Measurements from ENCODE around the gene TERT.

The TERT gene

DNA sequence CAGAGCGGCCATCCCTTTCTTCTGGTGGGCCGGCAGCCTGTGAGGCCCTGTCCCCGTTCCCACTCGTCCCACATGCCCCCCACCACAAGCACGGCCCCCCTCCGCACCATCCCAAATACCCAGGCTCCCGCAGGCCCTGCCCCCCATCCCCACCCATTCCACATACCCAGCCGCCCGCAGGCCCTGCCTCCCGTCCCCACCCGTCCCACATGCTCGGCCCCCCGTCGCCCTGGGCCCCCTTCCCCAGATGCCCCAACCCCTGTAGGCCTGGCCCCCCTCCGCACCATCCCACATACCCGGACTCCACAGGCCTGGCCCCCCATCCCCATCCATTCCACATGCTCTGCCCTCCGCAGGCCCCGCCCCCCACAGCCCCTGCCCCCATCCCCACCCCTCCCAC is 82.0 kb downstream of the TERT start:
- Histone ChIP-seq H3K27me3 (ENCODE audit: low read length) (no peaks in the 10 kb centered on the region), H3F3A (ENCODE audit: insufficient read depth) (no peaks in the 10 kb centered on the region), H3K36me3 (ENCODE audit: low read length) (no peaks in the 10 kb centered on the region), H3K9ac (ENCODE audit: low read length) (no peak overlapping the region), H4K20me1 (ENCODE audit: low read depth, low read length) (no peaks in the 10 kb centered on the region), H2AFZ (ENCODE audit: low read depth, low read length, severe bottlenecking) (no peak overlapping the region), H3K79me2 (ENCODE audit: insufficient read depth, low read length) (no peaks in the 10 kb centered on the region), H3K4me3 (ENCODE audit: insufficient read depth, low read length, poor library complexity, severe bottlenecking) (no peak overlapping the region), H3K27ac (ENCODE audit: low read depth, low read length) (no peak overlapping the region), H3K9me3 (ENCODE audit: insufficient read depth, low read length) (no peaks in the 10 kb centered on the region), H3K4me2 (ENCODE audit: low read depth, low read length, poor library complexity, severe bottlenecking) (no peak overlapping the region), H3K9me2 (replicated peaks; ENCODE audit: insufficient read depth, low read length) (no peaks in the 10 kb centered on the region)
- TF ChIP-seq EZH2phosphoT487 (conservative IDR thresholded peaks at IDR 0.05; ENCODE audit: low read length): no peak
- TF ChIP-seq, protein P1, sequence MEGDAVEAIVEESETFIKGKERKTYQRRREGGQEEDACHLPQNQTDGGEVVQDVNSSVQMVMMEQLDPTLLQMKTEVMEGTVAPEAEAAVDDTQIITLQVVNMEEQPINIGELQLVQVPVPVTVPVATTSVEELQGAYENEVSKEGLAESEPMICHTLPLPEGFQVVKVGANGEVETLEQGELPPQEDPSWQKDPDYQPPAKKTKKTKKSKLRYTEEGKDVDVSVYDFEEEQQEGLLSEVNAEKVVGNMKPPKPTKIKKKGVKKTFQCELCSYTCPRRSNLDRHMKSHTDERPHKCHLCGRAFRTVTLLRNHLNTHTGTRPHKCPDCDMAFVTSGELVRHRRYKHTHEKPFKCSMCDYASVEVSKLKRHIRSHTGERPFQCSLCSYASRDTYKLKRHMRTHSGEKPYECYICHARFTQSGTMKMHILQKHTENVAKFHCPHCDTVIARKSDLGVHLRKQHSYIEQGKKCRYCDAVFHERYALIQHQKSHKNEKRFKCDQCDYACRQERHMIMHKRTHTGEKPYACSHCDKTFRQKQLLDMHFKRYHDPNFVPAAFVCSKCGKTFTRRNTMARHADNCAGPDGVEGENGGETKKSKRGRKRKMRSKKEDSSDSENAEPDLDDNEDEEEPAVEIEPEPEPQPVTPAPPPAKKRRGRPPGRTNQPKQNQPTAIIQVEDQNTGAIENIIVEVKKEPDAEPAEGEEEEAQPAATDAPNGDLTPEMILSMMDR (IDR thresholded peaks at IDR 0.05; ENCODE audit: insufficient read depth, low read length, poor library complexity, severe bottlenecking): no peak

DNA sequence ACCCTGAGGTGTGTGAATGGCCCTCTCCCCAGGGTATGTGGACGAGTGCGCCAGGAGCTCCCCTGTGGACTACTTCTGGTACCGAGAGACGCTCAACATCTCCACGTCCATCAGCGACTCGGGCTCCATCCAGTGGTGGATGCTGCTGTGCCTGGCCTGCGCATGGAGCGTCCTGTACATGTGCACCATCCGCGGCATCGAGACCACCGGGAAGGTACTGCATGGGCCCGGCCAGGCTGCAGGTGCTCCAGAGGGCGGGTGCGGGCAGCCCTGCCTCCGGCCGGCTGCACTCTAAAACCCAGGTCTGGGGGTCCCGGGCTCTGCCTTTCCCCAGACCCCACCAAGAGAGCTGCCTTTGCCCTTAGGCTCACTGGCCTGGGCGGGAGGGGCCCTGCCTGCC is 82.6 kb downstream of the TERT start:
- no peaks in the 10 kb centered on the region for H4K20me1 ChIP-seq (ENCODE audit: low read depth, low read length)
- H3K79me2 ChIP-seq (ENCODE audit: insufficient read depth, low read length): no peaks in the 10 kb centered on the region
- no peaks in the 10 kb centered on the region for H3K9me3 ChIP-seq (ENCODE audit: insufficient read depth, low read length)
- no peaks in the 10 kb centered on the region for H3K9me2 ChIP-seq (replicated peaks; ENCODE audit: insufficient read depth, low read length)
- H3K36me3 ChIP-seq (ENCODE audit: low read length): no peaks in the 10 kb centered on the region
- H3K4me3 ChIP-seq (ENCODE audit: insufficient read depth, low read length, poor library complexity, severe bottlenecking): no peak overlapping the region
- H3F3A ChIP-seq (ENCODE audit: insufficient read depth): no peaks in the 10 kb centered on the region
- no peak overlapping the region for H3K27ac ChIP-seq (ENCODE audit: low read depth, low read length)
- H3K4me2 ChIP-seq (ENCODE audit: low read depth, low read length, poor library complexity, severe bottlenecking): no peak overlapping the region
- TF ChIP-seq, protein P1 (IDR thresholded peaks at IDR 0.05; ENCODE audit: insufficient read depth, low read length, poor library complexity, severe bottlenecking): no peak
- TF ChIP-seq EZH2phosphoT487 (conservative IDR thresholded peaks at IDR 0.05; ENCODE audit: low read length): no peak
- H2AFZ ChIP-seq (ENCODE audit: low read depth, low read length, severe bottlenecking): no peak overlapping the region
- H3K27me3 ChIP-seq (ENCODE audit: low read length): no peaks in the 10 kb centered on the region
- no peak overlapping the region for H3K9ac ChIP-seq (ENCODE audit: low read length)

DNA sequence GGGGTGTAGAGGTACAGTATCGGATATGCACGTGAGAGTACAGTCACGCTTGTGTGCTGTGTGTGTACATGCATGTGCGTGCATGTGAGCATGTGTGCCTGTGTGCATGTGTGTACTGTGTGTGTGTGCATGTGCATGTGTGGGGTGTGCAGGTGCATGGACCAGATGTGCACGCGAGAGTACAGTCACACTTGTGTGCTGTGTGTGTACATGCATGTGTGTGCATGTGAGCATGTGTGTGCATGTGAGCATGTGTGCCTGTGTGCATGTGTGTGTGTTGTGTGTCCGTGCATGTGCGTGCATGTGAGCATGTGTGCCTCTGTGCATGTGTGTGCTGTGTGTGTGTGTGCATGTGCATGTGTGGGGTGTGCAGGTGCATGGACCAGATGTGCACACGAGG is 83.2 kb downstream of the TERT start:
- no peaks in the 10 kb centered on the region for H3K9me2 ChIP-seq (replicated peaks; ENCODE audit: insufficient read depth, low read length)

More for the DNA sequence above, 83.2 kb downstream of the TERT start:
- no peak overlapping the region for H3K4me2 ChIP-seq (ENCODE audit: low read depth, low read length, poor library complexity, severe bottlenecking)
- no peaks in the 10 kb centered on the region for H4K20me1 ChIP-seq (ENCODE audit: low read depth, low read length)
- no peaks in the 10 kb centered on the region for H3F3A ChIP-seq (ENCODE audit: insufficient read depth)
- no peak overlapping the region for H3K4me3 ChIP-seq (ENCODE audit: insufficient read depth, low read length, poor library complexity, severe bottlenecking)
- TF ChIP-seq EZH2phosphoT487 (conservative IDR thresholded peaks at IDR 0.05; ENCODE audit: low read length): no peak
- TF ChIP-seq, protein P1 (IDR thresholded peaks at IDR 0.05; ENCODE audit: insufficient read depth, low read length, poor library complexity, severe bottlenecking): no peak
- no peaks in the 10 kb centered on the region for H3K9me3 ChIP-seq (ENCODE audit: insufficient read depth, low read length)
- H3K36me3 ChIP-seq (ENCODE audit: low read length): no peaks in the 10 kb centered on the region
- H3K9ac ChIP-seq (ENCODE audit: low read length): no peak overlapping the region
- no peaks in the 10 kb centered on the region for H3K79me2 ChIP-seq (ENCODE audit: insufficient read depth, low read length)
- no peak overlapping the region for H2AFZ ChIP-seq (ENCODE audit: low read depth, low read length, severe bottlenecking)
- H3K27me3 ChIP-seq (ENCODE audit: low read length): no peaks in the 10 kb centered on the region
- H3K27ac ChIP-seq (ENCODE audit: low read depth, low read length): no peak overlapping the region
